SK-N-SH (cell line): Measurements from ENCODE around the gene ZCCHC17.

Source experiments
- CTCF ChIP-seq: fragments of 200-600 bp; sonication (generic); IDR thresholded peaks from 2 replicates; pipeline ENCODE4 v1.6.1; 2017; ENCODE audit warnings: antibody characterized with exemption, mild to moderate bottlenecking, moderate library complexity
- TAF1 ChIP-seq: IDR thresholded peaks from 2 replicates; pipeline ENCODE4 v1.6.1; 2012; ENCODE audit warnings: low read depth, mild to moderate bottlenecking, low read length, moderate library complexity, borderline replicate concordance

- no peak for TF ChIP-seq CTCF
- TF ChIP-seq TAF1, result no peak
Measured at GRCh38 chr1:31249854-31250253, 47.0 kb upstream of the ZCCHC17 start.
